ENCODE measurements around the gene ARHGAP42.

GRCh38 chr11:100671471-100671870 is 15.6 kb upstream of the ARHGAP42 start:
- TF ChIP-seq POLR2A (IDR thresholded peaks at IDR 0.05): no peak
- TF ChIP-seq CTCF (IDR thresholded peaks at IDR 0.05): no peak
